Right lobe of liver (tissue), 6 donors: ENCODE results near the gene MED6. TPM values are rescaled to one million over a fixed set of nuclear protein-coding genes. Genes with fewer than 3 reads are reported as not detected.

Experiments used
- ATAC-seq, 4 donors: fragments of 200-7000 bp; cut with Tn5 transposase; one replicate each; pipeline ENCODE4 v1.9.1; 2020; ENCODE audit warnings: mild to moderate bottlenecking in 4 of 4, moderate library complexity in 4 of 4
- DNase-seq, 3 donors: peaks; one replicate each; pipeline ENCODE4 v3.0.0-alpha.2; 2020
- H3K27ac ChIP-seq, 3 donors: fragments of 200-600 bp; one replicate each; pipeline ENCODE4 v1.8.0; 2022
- H3K27me3 ChIP-seq, 2 donors: fragments of 200-600 bp; one replicate each; pipeline ENCODE4 v1.8.0; 2022
- H3K36me3 ChIP-seq, 4 donors: fragments of 200-600 bp; sonication (generic) in 1 of 4; one replicate each; pipeline versions ENCODE4 v1.5.1 to v1.8.0; 2017 to 2022; ENCODE audit warnings: control low read depth in 1 of 4
- H3K4me1 ChIP-seq, 4 donors: fragments of 200-600 bp; sonication (generic) in 1 of 4; one replicate each; pipeline versions ENCODE4 v1.5.1 to v1.8.0; 2017 to 2022; ENCODE audit warnings: control low read depth in 1 of 4
- H3K4me3 ChIP-seq, 3 donors: fragments of 200-600 bp; one replicate each; pipeline ENCODE4 v1.8.0; 2022
- H3K9me3 ChIP-seq, 4 donors: fragments of 200-600 bp; sonication (generic) in 1 of 4; one replicate each; pipeline versions ENCODE4 v1.5.1 to v1.8.0; 2017 to 2022; ENCODE audit warnings: control low read depth in 1 of 4
- CTCF ChIP-seq, 4 donors: fragments of 200-600 bp in 3 of 4; fragments of 450-650 bp in 1 of 4; IDR thresholded peaks; one replicate each; pipeline versions ENCODE4 v1.5.1 to v1.8.0; 2016 to 2022; ENCODE audit warnings: antibody characterized with exemption in 4 of 4, mild to moderate bottlenecking in 2 of 4
- POLR2A ChIP-seq: fragments of 450-650 bp; IDR thresholded peaks from one replicate; pipeline ENCODE4 v1.6.1; 2017; ENCODE audit warnings: antibody characterized with exemption, mild to moderate bottlenecking
- WGBS: methylation state at CpG from one replicate; pipeline ENCODE4 v1.1.6; 2018; ENCODE audit warnings: low coverage, low lambda C conversion rate; ENCODE audit not compliant: insufficient coverage; ENCODE audit errors: missing lambda C conversion rate; 5-methylcytosine and 5-hydroxymethylcytosine counted together
- intact Hi-C, 2 donors: fragments of 100-400 bp; cut with DNase I; formaldehyde crosslinking; loops; one replicate each; pipeline versions ENCODE4 v1.11.2 to v1.14.1; 2022
- total RNA-seq, 6 experiments: library from RNA; depleted of rRNA in 2 of 6; stranded (reverse); fragments of >200 nt in 2 of 6; fragmentation: NEBNext Ultra II Directional in 3 of 6; extraction: Animal tissue kit (Norgen Biotek cat#: 25700) in 3 of 6; gene quantifications; one replicate each; pipeline versions ENCODE4 v1.1.0 to v1.2.4, GENCODE V29; 2016 to 2023
- donor health status: DM: no; HTN: yes; CAD: no.
- donor health status: DM: no; HTN: no; CAD: no.
- donor health status: DM: no; HTN: no; CAD: no.
- donor health status: DM: no; HTN: yes; CAD: no.
- donor health status: DM: no; HTN: yes; CAD: no.

Gene MED6
- total RNA-seq, 6 experiments from 2014 or later = 8.8 to 20.0 (median 13.7) TPM

GRCh38 chr14:70624972-70625371 is 24.5 kb upstream of the MED6 start:
- Histone ChIP-seq H3K27me3 (no peaks in the 10 kb centered on the region), H3K4me3 (no peak overlapping the region), H3K27ac (no peak overlapping the region), H3K4me1 (no peaks in the 10 kb centered on the region), H3K36me3 (no peaks in the 10 kb centered on the region), H3K9me3 (peaks cover 0 to 12% (median 0%) of the 10 kb centered on the region in 4 donors)
- TF ChIP-seq POLR2A (no peak), CTCF (IDR thresholded peaks at IDR 0.05) (no peak)
- ATAC-seq = no peak
- 83% methylated on average over 1 of the region's 1 CpG for WGBS
- intact Hi-C loops = no loop called here
- DNase-seq = no peak

- DNase-seq = peak in 1 of 3 donors; percentile 53
- Histone ChIP-seq H3K27me3 (no peaks in the 10 kb centered on the region), H3K4me3 (no peak overlapping the region), H3K36me3 (no peaks in the 10 kb centered on the region), H3K9me3 (peaks cover 0 to 5% (median 0%) of the 10 kb centered on the region in 4 donors), H3K27ac (no peak overlapping the region), H3K4me1 (no peaks in the 10 kb centered on the region)
- intact Hi-C loops = no loop called here
- ATAC-seq = peak; percentile 94 to 99 (median 96)
- TF ChIP-seq POLR2A = no peak
- peak; percentile 66 to 91 (median 70) for TF ChIP-seq CTCF (IDR thresholded peaks at IDR 0.05)
- WGBS = 17% methylated on average over 3 of the region's 3 CpGs
These were observed 21.8 kb upstream of the MED6 start for GRCh38 chr14:70622111-70622712.

- DNase-seq (no peak), ATAC-seq (no peak)
- H3K4me3 ChIP-seq = no peak overlapping the region
- intact Hi-C loops = loop anchor here in 1 of 2 donors (10.0 kb wide), 1 partner anchor 195 kb away; no protein-coding TSS in a partner anchor
- no peaks in the 10 kb centered on the region for H3K27me3 ChIP-seq
- no peaks in the 10 kb centered on the region for H3K4me1 ChIP-seq
- H3K36me3 ChIP-seq = no peaks in the 10 kb centered on the region
- no peak for TF ChIP-seq POLR2A
- no peak for TF ChIP-seq CTCF (IDR thresholded peaks at IDR 0.05)
- no peak overlapping the region for H3K27ac ChIP-seq
- no peaks in the 10 kb centered on the region for H3K9me3 ChIP-seq
These were observed 19.3 kb upstream of the MED6 start for GRCh38 chr14:70619708-70620107.

GRCh38 chr14:70618314-70618713 is 17.9 kb upstream of the MED6 start:
- TF ChIP-seq CTCF (IDR thresholded peaks at IDR 0.05) (no peak), POLR2A (no peak)
- Histone ChIP-seq H3K9me3 (no peaks in the 10 kb centered on the region), H3K4me1 (no peaks in the 10 kb centered on the region), H3K36me3 (no peaks in the 10 kb centered on the region), H3K27ac (no peak overlapping the region), H3K27me3 (no peaks in the 10 kb centered on the region), H3K4me3 (no peak overlapping the region)
- DNase-seq = no peak
- ATAC-seq = no peak
- intact Hi-C loops = loop anchor here in 1 of 2 donors (10.0 kb wide), 1 partner anchor 196 kb away; no protein-coding TSS in a partner anchor
- WGBS = 65% methylated on average over 2 of the region's 2 CpGs
